LNCAP (cell line): ENCODE data around the gene CEL.

Experiments used
- TF ChIP-seq, protein P1 (sequence below): fragments of 450-650 bp; IDR thresholded peaks from 2 replicates; pipeline ENCODE4 v1.5.1; 2017; ENCODE audit warnings: mild to moderate bottlenecking

CEL gene

DNA sequence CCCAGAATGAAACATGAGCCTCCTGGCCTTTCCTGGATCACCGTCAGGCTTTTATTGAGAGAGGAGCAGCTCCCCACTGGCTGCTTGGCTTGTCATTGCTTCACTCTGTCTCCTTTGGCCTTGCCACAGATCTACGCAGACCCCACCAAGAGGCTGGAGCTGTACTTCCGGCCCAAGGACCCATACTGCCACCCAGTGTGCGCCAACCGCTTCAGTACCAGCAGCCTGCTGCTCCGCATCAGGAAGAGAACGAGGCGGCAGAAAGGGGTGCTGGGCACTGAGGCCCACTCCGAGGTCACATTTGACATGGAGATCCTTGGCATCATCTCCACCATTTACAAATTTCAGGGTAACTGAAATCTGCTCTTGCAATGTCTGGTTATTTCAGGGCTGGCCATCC lies 19.8 kb upstream of the CEL start:
- TF ChIP-seq, protein P1, sequence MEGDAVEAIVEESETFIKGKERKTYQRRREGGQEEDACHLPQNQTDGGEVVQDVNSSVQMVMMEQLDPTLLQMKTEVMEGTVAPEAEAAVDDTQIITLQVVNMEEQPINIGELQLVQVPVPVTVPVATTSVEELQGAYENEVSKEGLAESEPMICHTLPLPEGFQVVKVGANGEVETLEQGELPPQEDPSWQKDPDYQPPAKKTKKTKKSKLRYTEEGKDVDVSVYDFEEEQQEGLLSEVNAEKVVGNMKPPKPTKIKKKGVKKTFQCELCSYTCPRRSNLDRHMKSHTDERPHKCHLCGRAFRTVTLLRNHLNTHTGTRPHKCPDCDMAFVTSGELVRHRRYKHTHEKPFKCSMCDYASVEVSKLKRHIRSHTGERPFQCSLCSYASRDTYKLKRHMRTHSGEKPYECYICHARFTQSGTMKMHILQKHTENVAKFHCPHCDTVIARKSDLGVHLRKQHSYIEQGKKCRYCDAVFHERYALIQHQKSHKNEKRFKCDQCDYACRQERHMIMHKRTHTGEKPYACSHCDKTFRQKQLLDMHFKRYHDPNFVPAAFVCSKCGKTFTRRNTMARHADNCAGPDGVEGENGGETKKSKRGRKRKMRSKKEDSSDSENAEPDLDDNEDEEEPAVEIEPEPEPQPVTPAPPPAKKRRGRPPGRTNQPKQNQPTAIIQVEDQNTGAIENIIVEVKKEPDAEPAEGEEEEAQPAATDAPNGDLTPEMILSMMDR = no peak

DNA sequence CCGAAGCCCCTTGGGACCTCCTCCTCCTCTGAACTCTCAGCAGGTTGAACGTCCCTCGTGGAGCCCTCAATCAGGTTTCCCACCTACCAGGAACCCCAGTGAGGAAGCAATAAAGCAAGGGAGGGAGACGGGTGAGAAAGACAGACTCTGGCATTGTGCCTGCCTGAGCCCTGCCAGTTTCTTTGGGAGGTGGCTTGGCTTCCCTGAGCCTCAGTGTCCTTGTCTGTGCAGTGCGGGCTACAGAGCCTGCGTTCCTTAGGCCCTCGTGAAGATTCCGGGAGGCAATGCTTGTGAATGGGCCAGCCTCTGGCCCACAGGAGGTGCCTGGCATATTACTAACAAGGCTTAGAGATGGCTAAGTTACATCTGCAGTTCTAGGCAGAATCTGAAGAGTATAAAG lies 19.1 kb upstream of the CEL start:
- TF ChIP-seq, protein P1 = no peak

DNA sequence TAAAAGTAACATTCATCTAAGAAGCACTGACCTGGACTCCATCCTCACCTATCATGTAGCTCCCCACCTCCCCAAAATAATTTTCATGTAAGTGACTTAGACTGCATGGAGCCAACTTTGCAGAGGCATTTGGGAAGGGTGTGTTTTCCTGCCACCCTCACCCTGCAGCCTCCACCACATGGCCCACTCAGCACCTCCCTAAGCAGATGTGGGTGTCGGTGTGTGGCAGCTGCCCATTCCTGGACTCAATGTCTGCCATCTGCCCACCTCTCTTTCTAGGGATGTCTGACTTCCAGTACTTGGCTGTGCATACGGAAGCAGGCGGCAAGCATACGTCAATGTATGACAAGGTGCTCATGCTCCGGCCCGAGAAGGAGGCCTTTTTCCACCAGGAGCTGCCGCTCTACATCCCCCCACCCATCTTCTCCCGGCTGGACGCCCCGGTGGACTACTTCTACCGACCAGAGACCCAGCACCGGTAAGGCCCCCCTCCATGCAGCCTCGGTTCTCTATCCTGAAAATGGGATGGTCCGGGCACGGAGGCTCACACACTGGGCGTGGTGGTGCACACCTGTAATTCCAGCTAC lies 18.2 kb upstream of the CEL start:
- TF ChIP-seq, protein P1 = no peak

DNA sequence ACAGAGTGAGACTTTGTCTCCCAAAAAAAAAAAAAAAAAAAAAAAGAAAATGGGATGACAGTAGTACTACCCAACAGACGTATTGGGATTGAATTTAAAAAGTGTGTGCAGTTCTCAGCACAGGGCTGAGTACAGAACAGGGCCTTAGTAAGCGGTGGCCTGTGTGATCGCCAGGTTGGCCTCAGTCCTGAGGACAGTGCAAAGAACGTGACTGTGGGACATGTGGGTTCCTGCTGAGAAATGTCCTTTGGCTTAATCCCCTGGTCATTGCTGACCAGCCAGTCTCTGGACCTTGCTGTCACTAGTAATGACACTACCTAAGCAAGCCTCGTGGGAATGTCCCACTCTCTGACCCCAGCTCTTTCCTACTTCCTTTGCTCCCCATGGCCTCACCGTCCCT lies 17.7 kb upstream of the CEL start:
- TF ChIP-seq, protein P1 = no peak

DNA sequence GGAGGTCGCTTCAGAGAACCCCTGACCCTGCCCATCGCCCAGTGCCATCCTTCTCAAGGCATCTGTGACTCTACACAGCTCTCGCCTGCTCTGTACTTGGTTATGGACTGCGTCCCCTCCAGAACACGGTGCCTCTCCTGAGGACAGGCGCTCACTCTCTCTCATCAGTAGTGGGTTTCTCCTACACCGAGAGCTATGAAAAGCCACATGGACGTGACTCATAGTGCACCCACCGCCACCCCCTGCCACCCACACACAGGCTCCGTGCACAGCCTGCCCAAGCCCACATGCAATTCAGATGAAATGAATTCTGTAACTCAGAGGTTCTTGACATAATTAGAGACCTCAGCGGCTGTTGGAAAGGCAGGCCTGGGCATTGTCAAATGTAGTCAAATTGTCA lies 17.1 kb upstream of the CEL start:
- TF ChIP-seq, protein P1 = no peak

DNA sequence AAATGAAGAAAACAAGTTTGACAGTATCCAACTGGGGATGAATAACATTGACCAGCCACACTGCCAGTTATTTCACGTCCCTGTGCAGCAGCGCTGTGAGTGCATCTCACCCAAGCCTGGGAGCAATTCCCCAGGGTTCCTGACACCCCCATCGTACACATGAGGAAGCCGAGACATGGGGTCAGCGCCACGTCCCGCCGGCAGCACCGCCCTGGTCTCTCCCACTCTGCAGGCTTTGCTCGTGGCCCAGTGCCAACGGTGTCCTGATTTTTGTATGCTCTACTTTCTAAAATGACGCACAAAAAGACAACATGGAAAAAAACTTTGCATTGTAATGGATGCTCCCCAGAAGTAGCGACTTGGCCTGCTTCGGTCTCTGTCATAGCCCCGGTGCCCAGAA lies 16.6 kb upstream of the CEL start:
- TF ChIP-seq, protein P1 = no peak

DNA sequence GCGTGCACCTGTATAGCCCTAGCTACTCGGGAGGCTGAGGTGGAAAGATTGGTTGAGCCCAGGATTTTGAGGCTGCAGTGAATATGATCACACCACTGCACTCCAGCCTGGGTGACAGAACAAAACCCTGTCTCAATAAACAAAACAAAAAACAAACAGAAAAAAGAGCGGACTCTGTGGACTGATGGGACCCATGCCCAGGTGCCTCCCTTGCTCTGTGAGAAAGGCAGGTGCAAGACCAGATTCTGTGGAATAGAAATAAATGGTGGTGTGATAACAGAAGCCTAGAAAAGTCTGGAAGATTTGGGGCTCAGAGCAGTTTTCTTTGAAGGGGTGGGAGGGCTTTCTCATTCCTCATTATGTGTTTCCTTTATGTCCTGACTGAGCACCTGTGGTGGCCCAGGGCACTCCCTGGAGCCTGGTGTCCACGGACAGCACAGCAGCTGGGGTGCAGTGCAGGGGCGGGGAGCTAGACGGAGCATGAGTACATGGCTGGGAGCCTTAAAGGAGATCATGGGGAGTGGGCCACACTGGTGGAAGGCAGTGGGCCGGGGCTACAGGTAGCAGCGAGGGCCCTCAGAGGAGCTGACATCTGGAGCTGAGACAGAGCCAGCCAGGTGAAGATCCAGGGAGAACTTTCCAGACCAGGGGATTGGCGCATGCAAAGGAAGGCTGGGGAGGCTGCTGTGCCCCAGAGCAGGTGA lies 15.4 kb upstream of the CEL start:
- TF ChIP-seq, protein P1 = no peak
